Activated CD8-positive, alpha-beta memory T cell treated with anti-CD3 and anti-CD28 coated beads, Interleukin-2, amount 50 U/mL, for 48 hours (primary cell): ENCODE data around the gene STX12.
A peak's percentile ranks its signal among the peaks of the same experiment; 100 is the strongest.

ENCODE experiments used
- DNase-seq: peaks from one replicate; pipeline ENCODE4 v3.0.0-alpha.2; 2020

STX12 gene

DNA sequence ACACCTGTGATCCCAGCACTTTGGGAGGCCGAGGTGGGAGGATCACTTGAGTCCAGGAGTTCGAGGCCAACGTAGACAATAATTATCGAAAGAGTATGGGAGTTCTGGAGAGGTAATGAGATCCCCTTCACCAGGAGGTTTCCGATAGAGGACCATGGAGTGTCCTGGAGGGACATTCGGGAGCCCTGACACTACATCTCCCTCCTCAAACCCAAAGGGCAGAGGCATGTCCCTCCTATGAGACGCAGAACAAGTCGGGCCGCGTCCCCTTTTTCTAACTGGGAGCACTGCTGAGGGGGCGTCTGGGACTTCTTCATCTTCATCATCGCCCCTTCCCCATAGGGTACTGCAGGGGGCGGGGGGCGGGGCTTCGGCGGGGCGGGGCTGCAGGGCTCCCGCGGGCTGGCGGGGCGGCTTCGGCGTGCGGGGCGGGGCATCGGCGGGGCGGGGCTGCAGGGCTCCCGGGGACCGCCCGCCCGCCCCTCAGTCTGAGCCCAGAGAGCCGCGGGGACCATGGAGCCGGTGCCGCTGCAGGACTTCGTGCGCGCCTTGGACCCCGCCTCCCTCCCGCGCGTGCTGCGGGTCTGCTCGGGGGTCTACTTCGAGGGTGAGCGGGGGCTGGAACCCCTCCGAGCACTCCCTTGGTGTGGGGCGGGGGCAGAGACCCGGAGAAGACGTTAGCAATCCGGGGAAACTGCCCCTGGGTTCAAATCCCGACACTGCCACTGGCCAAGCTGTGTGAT, 99.2 kb downstream of the STX12 start, which contains the start of gene THEMIS2:
Gene THEMIS2, plus strand, starts transcription at position 486 of the 743 bp plus-strand sequence. Its CDS starts 28 bp downstream, at position 514.
- peak; percentile 89 for DNase-seq

DNA sequence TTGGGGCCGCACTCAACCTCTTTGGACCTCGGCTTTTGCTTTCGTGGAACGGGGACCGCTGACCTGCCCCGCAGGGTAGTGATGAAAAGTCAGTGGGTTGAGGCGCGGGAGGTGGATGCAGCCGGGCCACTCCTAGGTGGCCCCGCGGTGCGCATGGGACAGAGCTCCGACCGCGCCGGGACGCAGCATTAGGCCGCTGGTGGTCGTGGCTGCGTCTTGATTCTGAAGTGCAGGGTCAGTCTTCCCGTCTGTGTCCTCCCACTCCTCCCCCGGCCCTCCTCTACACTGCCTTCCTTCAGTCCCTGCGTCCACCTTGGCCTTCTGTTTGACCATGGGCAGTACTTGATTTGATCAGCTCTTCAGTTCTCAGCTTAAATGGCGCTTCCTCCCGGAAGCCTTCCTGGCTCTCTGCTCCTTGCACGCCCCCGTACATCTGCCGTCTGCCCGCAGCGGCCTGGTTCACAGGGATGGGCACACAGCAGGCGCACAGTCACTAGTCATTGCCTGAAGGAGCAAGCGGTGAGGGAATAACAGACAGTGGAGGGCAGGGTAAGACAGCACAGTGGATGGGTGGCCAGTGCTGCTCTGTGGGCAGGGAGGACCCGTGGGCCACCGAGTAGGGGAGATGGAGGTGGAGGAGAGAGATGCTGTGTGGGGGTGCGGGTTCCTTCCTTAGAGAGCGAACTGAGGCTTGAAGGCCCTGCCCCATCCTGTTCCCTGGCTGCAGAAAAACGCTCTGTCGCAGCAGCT, 100.0 kb downstream of the STX12 start:
- DNase-seq = peak; percentile 70

DNA sequence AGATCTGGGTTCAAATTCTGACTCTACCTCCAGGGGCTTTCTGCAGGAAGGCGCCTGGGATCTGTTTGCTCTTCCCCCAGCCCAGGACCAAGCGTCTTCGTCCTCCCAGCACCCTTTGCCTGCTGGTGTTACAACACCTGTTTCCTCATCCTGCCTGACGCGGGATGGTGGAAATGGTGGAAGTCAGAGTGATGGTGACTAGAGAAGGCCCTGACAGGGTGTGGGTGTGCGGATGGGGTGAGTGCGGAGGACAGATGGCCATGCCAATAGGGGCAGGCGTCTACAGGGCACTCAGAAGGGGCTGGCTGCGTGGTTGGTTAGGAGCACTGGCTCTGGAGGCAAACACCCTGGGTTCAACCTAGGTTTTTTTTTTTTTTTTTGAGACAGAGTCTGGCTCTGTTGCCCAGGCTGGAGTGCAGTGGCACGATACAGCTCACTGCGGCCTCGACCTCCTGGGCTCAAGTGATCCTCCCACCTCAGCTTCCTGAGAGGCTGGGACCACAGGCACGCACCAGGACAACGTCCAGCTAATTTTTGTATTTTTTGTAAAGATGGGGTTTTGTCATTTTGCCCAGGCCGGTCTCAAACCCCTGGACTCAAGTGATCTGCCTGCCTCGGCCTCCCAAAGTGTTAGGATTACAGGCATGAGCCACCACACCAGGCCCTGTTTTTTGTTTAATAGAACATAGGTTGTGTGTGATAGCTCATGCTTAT, 100.8 kb downstream of the STX12 start:
- no peak for DNase-seq
